ENCODE data around the gene TXNRD2.

Gene TXNRD2

GRCh38 chr22:19986011-19986409 is 44.4 kb upstream of the TXNRD2 start:
- peak overlapping the region; percentile 33 for H3K27ac ChIP-seq (ENCODE audit: poor library complexity, severe bottlenecking)
- no peak for DNase-seq (ENCODE audit: low spot score)
- no peaks in the 10 kb centered on the region for H3K9me3 ChIP-seq (ENCODE audit: severe bottlenecking)
- ATAC-seq (ENCODE audit: low read depth) = no peak
- no peaks in the 10 kb centered on the region for H3K36me3 ChIP-seq (ENCODE audit: low read depth)
- H3K4me3 ChIP-seq (ENCODE audit: severe bottlenecking) = peak overlapping the region; percentile 57
- peaks cover 23% of the 10 kb centered on the region for H3K4me1 ChIP-seq (ENCODE audit: insufficient read depth, poor library complexity, severe bottlenecking)
- TF ChIP-seq, protein P1, sequence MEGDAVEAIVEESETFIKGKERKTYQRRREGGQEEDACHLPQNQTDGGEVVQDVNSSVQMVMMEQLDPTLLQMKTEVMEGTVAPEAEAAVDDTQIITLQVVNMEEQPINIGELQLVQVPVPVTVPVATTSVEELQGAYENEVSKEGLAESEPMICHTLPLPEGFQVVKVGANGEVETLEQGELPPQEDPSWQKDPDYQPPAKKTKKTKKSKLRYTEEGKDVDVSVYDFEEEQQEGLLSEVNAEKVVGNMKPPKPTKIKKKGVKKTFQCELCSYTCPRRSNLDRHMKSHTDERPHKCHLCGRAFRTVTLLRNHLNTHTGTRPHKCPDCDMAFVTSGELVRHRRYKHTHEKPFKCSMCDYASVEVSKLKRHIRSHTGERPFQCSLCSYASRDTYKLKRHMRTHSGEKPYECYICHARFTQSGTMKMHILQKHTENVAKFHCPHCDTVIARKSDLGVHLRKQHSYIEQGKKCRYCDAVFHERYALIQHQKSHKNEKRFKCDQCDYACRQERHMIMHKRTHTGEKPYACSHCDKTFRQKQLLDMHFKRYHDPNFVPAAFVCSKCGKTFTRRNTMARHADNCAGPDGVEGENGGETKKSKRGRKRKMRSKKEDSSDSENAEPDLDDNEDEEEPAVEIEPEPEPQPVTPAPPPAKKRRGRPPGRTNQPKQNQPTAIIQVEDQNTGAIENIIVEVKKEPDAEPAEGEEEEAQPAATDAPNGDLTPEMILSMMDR (IDR thresholded peaks at IDR 0.05; ENCODE audit: poor library complexity, severe bottlenecking) = no peak
- H3K27me3 ChIP-seq (ENCODE audit: insufficient read depth, poor library complexity, severe bottlenecking) = no peaks in the 10 kb centered on the region

- ATAC-seq (ENCODE audit: low read depth) (no peak), DNase-seq (ENCODE audit: low spot score) (no peak)
- Histone ChIP-seq H3K4me3 (ENCODE audit: severe bottlenecking) (no peak overlapping the region), H3K27me3 (ENCODE audit: insufficient read depth, poor library complexity, severe bottlenecking) (no peaks in the 10 kb centered on the region), H3K36me3 (ENCODE audit: low read depth) (0 out of 2 replicates have a peak, but pooled peaks cover 2% of the 10 kb centered on the region), H3K4me1 (ENCODE audit: insufficient read depth, poor library complexity, severe bottlenecking) (peaks cover 23% of the 10 kb centered on the region), H3K9me3 (ENCODE audit: severe bottlenecking) (peaks cover 2% of the 10 kb centered on the region), H3K27ac (ENCODE audit: poor library complexity, severe bottlenecking) (peak overlapping the region; percentile 39)
- TF ChIP-seq, protein P1 (IDR thresholded peaks at IDR 0.05; ENCODE audit: poor library complexity, severe bottlenecking) = no peak
These were observed 43.5 kb upstream of the TXNRD2 start for GRCh38 chr22:19984851-19985811.

DNA sequence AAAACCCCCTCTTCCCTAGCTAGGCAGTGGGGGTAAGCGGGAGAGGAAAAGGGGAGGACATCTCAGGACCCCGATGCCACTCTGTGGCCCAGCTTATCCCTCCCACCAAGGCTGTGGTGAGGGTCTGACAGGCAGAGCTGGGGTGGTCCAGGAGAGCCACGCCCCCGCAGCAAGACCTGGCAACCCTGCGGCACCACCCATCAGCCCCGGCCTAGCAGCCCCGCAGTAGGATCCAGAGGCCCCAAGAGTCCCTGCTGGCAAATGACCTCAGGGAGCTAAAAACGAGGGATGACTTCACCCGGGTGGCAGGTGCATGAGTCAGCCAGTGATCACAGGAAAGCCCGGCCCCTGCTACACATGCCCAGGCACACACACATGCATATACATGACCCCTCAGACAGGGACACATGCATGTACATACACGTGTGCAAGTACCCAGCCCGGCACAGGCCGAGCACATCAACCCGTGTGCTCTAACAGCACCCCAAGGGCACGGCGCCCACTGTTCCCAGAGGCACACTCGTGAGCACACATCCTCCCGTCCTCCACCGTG is 42.7 kb upstream of the TXNRD2 start:
- peak; percentile 59 for ATAC-seq (ENCODE audit: low read depth)
- Histone ChIP-seq H3K36me3 (ENCODE audit: low read depth) (peaks cover 5% of the 10 kb centered on the region; the same call in 1 of the 2 replicates), H3K4me1 (ENCODE audit: insufficient read depth, poor library complexity, severe bottlenecking) (peaks cover 23% of the 10 kb centered on the region), H3K27ac (ENCODE audit: poor library complexity, severe bottlenecking) (peak overlapping the region; percentile 39), H3K9me3 (ENCODE audit: severe bottlenecking) (peaks cover 2% of the 10 kb centered on the region), H3K4me3 (ENCODE audit: severe bottlenecking) (no peak overlapping the region), H3K27me3 (ENCODE audit: insufficient read depth, poor library complexity, severe bottlenecking) (no peaks in the 10 kb centered on the region)
- DNase-seq (ENCODE audit: low spot score) = no peak
- TF ChIP-seq, protein P1 (IDR thresholded peaks at IDR 0.05; ENCODE audit: poor library complexity, severe bottlenecking) = no peak

GRCh38 chr22:19983741-19984140 is 42.1 kb upstream of the TXNRD2 start:
- Histone ChIP-seq H3K27ac (ENCODE audit: poor library complexity, severe bottlenecking) (peak overlapping the region; percentile 39), H3K27me3 (ENCODE audit: insufficient read depth, poor library complexity, severe bottlenecking) (no peaks in the 10 kb centered on the region), H3K9me3 (ENCODE audit: severe bottlenecking) (peaks cover 2% of the 10 kb centered on the region), H3K4me3 (ENCODE audit: severe bottlenecking) (no peak overlapping the region), H3K36me3 (ENCODE audit: low read depth) (peaks cover 7% of the 10 kb centered on the region; the same call in 1 of the 2 replicates), H3K4me1 (ENCODE audit: insufficient read depth, poor library complexity, severe bottlenecking) (peaks cover 23% of the 10 kb centered on the region)
- TF ChIP-seq, protein P1 (IDR thresholded peaks at IDR 0.05; ENCODE audit: poor library complexity, severe bottlenecking) = no peak
- ATAC-seq (ENCODE audit: low read depth) = no peak
- DNase-seq (ENCODE audit: low spot score) = no peak
